ENCODE measurements around the gene GNL1.

DNA sequence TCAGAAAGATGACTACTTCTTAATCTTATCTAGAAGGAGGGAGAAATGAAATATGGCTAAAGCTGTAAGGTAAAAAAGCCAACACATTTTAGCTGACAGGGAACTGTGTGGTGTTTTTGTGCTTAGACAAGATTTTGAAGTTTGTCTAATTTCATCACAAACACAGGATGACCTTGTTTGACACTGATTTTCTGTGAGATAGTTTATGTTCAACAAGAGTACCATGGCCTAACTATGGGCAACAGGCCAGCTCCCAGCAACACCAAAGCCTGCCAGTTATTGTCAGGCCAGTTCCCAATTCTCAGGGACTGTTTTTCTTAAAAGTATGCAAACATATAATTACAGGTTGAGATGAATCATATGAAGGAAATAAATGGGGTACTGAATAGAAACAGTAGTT, 9.5 kb upstream of the GNL1 start:
- TF ChIP-seq, protein P1, sequence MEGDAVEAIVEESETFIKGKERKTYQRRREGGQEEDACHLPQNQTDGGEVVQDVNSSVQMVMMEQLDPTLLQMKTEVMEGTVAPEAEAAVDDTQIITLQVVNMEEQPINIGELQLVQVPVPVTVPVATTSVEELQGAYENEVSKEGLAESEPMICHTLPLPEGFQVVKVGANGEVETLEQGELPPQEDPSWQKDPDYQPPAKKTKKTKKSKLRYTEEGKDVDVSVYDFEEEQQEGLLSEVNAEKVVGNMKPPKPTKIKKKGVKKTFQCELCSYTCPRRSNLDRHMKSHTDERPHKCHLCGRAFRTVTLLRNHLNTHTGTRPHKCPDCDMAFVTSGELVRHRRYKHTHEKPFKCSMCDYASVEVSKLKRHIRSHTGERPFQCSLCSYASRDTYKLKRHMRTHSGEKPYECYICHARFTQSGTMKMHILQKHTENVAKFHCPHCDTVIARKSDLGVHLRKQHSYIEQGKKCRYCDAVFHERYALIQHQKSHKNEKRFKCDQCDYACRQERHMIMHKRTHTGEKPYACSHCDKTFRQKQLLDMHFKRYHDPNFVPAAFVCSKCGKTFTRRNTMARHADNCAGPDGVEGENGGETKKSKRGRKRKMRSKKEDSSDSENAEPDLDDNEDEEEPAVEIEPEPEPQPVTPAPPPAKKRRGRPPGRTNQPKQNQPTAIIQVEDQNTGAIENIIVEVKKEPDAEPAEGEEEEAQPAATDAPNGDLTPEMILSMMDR (optimal IDR thresholded peaks at IDR 0.05 in 1 of 3, IDR thresholded peaks at IDR 0.05 in 1 of 3, conservative IDR thresholded peaks at IDR 0.05 in 1 of 3; ENCODE audit: extremely low read depth in 1 of 3, insufficient read depth in 2 of 3, low read length in 3 of 3), result no peak
- TF ChIP-seq EZH2 (IDR thresholded peaks at IDR 0.05; ENCODE audit: low read length), result no peak
